ENCODE data around the gene SEMA4D.

Gene SEMA4D

GRCh38 chr9:89466451-89467277 is 31.2 kb downstream of the SEMA4D start:
- ATAC-seq (ENCODE audit: low read depth) (peak; percentile 27), DNase-seq (ENCODE audit: low spot score in 2 of 2) (no peak)
- H3K27me3 Mint-ChIP-seq = no peaks in the 10 kb centered on the region
- H3K4me3 Mint-ChIP-seq = peak overlapping the region; percentile 74
- H3K4me1 Mint-ChIP-seq = peaks cover 77% of the 10 kb centered on the region
- no peaks in the 10 kb centered on the region for H3K9me3 Mint-ChIP-seq
- H3K27ac Mint-ChIP-seq = peak overlapping the region; percentile 77
- H3K36me3 Mint-ChIP-seq = peaks cover 16% of the 10 kb centered on the region

GRCh38 chr9:89465726-89466308 is 32.1 kb downstream of the SEMA4D start:
- DNase-seq (ENCODE audit: low spot score in 2 of 2) (no peak), ATAC-seq (ENCODE audit: low read depth) (no peak)
- H3K27ac Mint-ChIP-seq = peak overlapping the region; percentile 77
- H3K9me3 Mint-ChIP-seq = no peaks in the 10 kb centered on the region
- H3K4me1 Mint-ChIP-seq = peaks cover 72% of the 10 kb centered on the region
- H3K4me3 Mint-ChIP-seq = no peak overlapping the region
- peaks cover 14% of the 10 kb centered on the region for H3K36me3 Mint-ChIP-seq
- no peaks in the 10 kb centered on the region for H3K27me3 Mint-ChIP-seq

GRCh38 chr9:89465001-89465451 is 32.9 kb downstream of the SEMA4D start:
- peaks cover 10% of the 10 kb centered on the region for H3K36me3 Mint-ChIP-seq
- H3K4me1 Mint-ChIP-seq = peaks cover 69% of the 10 kb centered on the region

GRCh38 chr9:89464300-89464901 is 33.5 kb downstream of the SEMA4D start:
- H3K9me3 Mint-ChIP-seq = no peaks in the 10 kb centered on the region
- H3K27me3 Mint-ChIP-seq = no peaks in the 10 kb centered on the region
- H3K27ac Mint-ChIP-seq = peak overlapping the region; percentile 80
- peaks cover 8% of the 10 kb centered on the region for H3K36me3 Mint-ChIP-seq
- ATAC-seq (ENCODE audit: low read depth) (peak; percentile 42), DNase-seq (ENCODE audit: low spot score in 2 of 2) (no peak)
- H3K4me1 Mint-ChIP-seq = peaks cover 70% of the 10 kb centered on the region
- peak overlapping the region; percentile 80 for H3K4me3 Mint-ChIP-seq

More at GRCh38 chr9:89465001-89465451, 32.9 kb downstream of the SEMA4D start:
- ATAC-seq (ENCODE audit: low read depth) (no peak), DNase-seq (ENCODE audit: low spot score in 2 of 2) (no peak)
- Mint-ChIP-seq H3K4me3 (peak overlapping the region; percentile 80), H3K9me3 (no peaks in the 10 kb centered on the region), H3K27ac (peak overlapping the region; percentile 80), H3K27me3 (no peaks in the 10 kb centered on the region)

GRCh38 chr9:89462817-89463683 is 34.9 kb downstream of the SEMA4D start:
- DNase-seq (ENCODE audit: low spot score in 2 of 2) (no peak), ATAC-seq (ENCODE audit: low read depth) (no peak)
- no peak overlapping the region for H3K4me3 Mint-ChIP-seq
- H3K9me3 Mint-ChIP-seq = no peaks in the 10 kb centered on the region
- peaks cover 12% of the 10 kb centered on the region for H3K36me3 Mint-ChIP-seq
- H3K4me1 Mint-ChIP-seq = peaks cover 69% of the 10 kb centered on the region
- no peak overlapping the region for H3K27ac Mint-ChIP-seq
- no peaks in the 10 kb centered on the region for H3K27me3 Mint-ChIP-seq

GRCh38 chr9:89462199-89462598 is 35.7 kb downstream of the SEMA4D start:
- DNase-seq (ENCODE audit: low spot score in 2 of 2) (no peak), ATAC-seq (ENCODE audit: low read depth) (no peak)
- no peaks in the 10 kb centered on the region for H3K9me3 Mint-ChIP-seq
- H3K4me1 Mint-ChIP-seq = peaks cover 67% of the 10 kb centered on the region
- H3K27me3 Mint-ChIP-seq = no peaks in the 10 kb centered on the region
- no peak overlapping the region for H3K4me3 Mint-ChIP-seq
- H3K27ac Mint-ChIP-seq = no peak overlapping the region
- peaks cover 12% of the 10 kb centered on the region for H3K36me3 Mint-ChIP-seq

GRCh38 chr9:89461265-89461664 is 36.6 kb downstream of the SEMA4D start:
- H3K4me1 Mint-ChIP-seq = peaks cover 64% of the 10 kb centered on the region
- no peaks in the 10 kb centered on the region for H3K9me3 Mint-ChIP-seq
- DNase-seq (ENCODE audit: low spot score in 2 of 2) = no peak
- no peak overlapping the region for H3K4me3 Mint-ChIP-seq
- peaks cover 12% of the 10 kb centered on the region for H3K36me3 Mint-ChIP-seq
- no peak overlapping the region for H3K27ac Mint-ChIP-seq
- no peak for ATAC-seq (ENCODE audit: low read depth)
- H3K27me3 Mint-ChIP-seq = no peaks in the 10 kb centered on the region

GRCh38 chr9:89460551-89460950 is 37.4 kb downstream of the SEMA4D start:
- DNase-seq (ENCODE audit: low spot score in 2 of 2) (no peak), ATAC-seq (ENCODE audit: low read depth) (no peak)
- Mint-ChIP-seq H3K4me1 (peaks cover 64% of the 10 kb centered on the region), H3K27me3 (no peaks in the 10 kb centered on the region), H3K4me3 (no peak overlapping the region), H3K36me3 (peaks cover 16% of the 10 kb centered on the region), H3K9me3 (no peaks in the 10 kb centered on the region), H3K27ac (no peak overlapping the region)

- Mint-ChIP-seq H3K36me3 (peaks cover 18% of the 10 kb centered on the region), H3K27me3 (no peaks in the 10 kb centered on the region), H3K27ac (no peak overlapping the region), H3K4me1 (peaks cover 51% of the 10 kb centered on the region), H3K4me3 (no peak overlapping the region), H3K9me3 (no peaks in the 10 kb centered on the region)
- DNase-seq (ENCODE audit: low spot score in 2 of 2) = no peak
- no peak for ATAC-seq (ENCODE audit: low read depth)
These were observed 39.0 kb downstream of the SEMA4D start for GRCh38 chr9:89458768-89459496.

GRCh38 chr9:89457376-89457855 is 40.5 kb downstream of the SEMA4D start:
- no peaks in the 10 kb centered on the region for H3K27me3 Mint-ChIP-seq
- ATAC-seq (ENCODE audit: low read depth) (no peak), DNase-seq (ENCODE audit: low spot score in 2 of 2) (no peak)
- peaks cover 44% of the 10 kb centered on the region for H3K4me1 Mint-ChIP-seq
- peaks cover 13% of the 10 kb centered on the region for H3K36me3 Mint-ChIP-seq
- no peak overlapping the region for H3K27ac Mint-ChIP-seq
- H3K4me3 Mint-ChIP-seq = no peak overlapping the region
- no peaks in the 10 kb centered on the region for H3K9me3 Mint-ChIP-seq

GRCh38 chr9:89455356-89455824 is 42.5 kb downstream of the SEMA4D start:
- peak overlapping the region; percentile 56 for H3K27ac Mint-ChIP-seq
- no peak for DNase-seq (ENCODE audit: low spot score in 2 of 2)
- H3K4me1 Mint-ChIP-seq = peaks cover 46% of the 10 kb centered on the region
- H3K4me3 Mint-ChIP-seq = peak overlapping the region; percentile 47
- H3K27me3 Mint-ChIP-seq = no peaks in the 10 kb centered on the region
- H3K9me3 Mint-ChIP-seq = no peaks in the 10 kb centered on the region
- peaks cover 11% of the 10 kb centered on the region for H3K36me3 Mint-ChIP-seq
- peak; percentile 60 for ATAC-seq (ENCODE audit: low read depth)

GRCh38 chr9:89454498-89455355 is 43.2 kb downstream of the SEMA4D start:
- ATAC-seq (ENCODE audit: low read depth) (no peak), DNase-seq (ENCODE audit: low spot score in 2 of 2) (no peak)
- Mint-ChIP-seq H3K27ac (no peak overlapping the region), H3K9me3 (no peaks in the 10 kb centered on the region), H3K4me3 (no peak overlapping the region), H3K36me3 (peaks cover 15% of the 10 kb centered on the region), H3K27me3 (no peaks in the 10 kb centered on the region), H3K4me1 (peaks cover 44% of the 10 kb centered on the region)
